IPS-18c (cell line): ENCODE data around the gene FMNL1.
"Not testable (repeated sequence)": the region's sequence is repeated elsewhere in the genome, so short reads cannot be mapped to it uniquely, and the experiment has no call there.

ENCODE experiments used
- H3K4me3 ChIP-seq: 2 replicates; pipeline ENCODE4 v1.7.0; 2013; ENCODE audit warnings: low read depth, mild to moderate bottlenecking, low read length, moderate library complexity; ENCODE audit not compliant: insufficient read depth
- H3K9me3 ChIP-seq: one replicate; pipeline ENCODE4 v1.6.1; 2013; ENCODE audit warnings: mild to moderate bottlenecking, low read length, moderate library complexity; ENCODE audit not compliant: control insufficient read depth, insufficient read depth

Gene FMNL1

DNA sequence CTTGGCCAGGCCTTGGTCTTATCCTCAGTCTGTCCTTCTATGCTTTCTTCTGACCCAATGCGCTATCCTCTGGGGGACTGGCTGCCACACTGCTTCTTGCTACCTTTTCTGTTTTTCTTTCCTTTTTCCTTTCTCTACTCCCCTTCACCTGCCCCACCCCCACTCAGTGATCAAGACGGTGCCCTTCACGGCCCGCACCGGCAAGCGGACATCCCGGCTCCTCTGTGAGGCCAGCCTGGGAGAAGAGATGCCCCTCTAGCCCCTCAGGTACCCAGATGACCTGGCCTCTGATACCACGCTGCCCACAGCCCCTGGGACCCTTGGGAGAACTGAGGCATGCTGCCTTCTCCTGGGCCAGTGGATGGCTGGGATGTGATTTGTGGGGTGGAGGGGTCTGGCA lies 24.7 kb downstream of the FMNL1 start:
- Histone ChIP-seq H3K4me3 (peak overlapping the region; percentile 88), H3K9me3 (peaks cover 2% of the 10 kb centered on the region)

DNA sequence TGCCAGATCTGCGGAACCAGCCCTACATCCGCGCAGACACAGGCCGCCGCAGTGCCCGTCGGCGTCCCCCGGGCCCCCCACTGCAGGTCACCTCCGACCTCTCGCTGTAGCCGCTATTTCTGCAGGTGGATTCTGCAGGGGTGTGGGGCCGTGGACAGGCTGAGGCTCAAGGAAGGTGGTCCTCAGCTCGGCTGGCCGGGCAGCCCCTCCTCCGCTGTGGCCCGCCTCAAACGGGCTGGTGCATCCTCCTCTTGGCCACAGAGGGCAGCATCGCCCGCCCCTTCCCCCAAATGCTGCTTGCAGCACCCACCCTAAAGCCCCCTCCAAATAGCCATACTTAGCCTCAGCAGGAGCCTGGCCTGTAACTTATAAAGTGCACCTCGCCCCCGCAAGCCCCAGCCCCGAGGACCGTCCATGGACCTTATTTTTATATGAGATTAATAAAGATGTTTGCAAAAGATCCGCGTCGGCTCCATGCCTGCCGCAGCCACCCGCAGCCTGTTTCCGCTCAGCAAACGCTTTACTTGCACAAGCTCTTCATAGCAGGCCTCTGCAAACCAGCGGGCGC lies 25.3 kb downstream of the FMNL1 start:
- peak overlapping the region; percentile 88 for H3K4me3 ChIP-seq
- peaks cover 2% of the 10 kb centered on the region for H3K9me3 ChIP-seq

DNA sequence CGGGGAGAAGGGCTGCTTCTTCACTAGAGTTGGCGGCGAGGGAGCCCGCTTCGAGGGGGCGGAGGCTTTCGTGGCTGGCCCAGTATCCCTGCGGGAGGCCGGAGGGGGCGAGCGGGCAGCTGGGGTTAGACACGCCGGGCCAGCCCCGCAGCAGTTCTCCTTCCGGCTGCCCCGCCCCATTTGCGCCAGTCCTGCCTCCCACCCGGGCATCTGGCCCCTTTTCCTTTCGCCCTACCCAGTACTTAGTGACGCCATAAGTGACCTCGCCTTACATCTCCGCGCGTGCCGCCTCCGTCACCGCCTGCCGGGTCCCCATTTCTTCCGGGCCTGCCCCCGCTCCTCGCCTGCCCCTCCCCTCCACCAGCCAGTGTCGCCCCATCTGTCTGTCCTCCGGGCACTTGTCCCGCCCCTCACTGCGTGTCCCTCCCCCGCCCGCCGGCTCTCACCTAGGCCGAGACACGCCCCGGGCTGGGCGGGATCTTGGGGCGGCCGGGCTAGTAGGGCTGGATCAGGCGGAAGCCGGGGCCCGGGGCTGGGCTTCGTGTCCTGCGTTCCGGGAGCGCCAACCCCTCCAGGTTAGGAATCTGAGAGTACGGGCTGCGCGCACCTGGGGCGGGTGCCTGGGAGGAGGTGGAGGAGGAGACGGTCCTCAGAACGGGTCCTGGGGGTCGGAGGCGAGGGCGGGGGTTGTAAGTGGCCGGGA lies 25.9 kb downstream of the FMNL1 start:
- H3K4me3 ChIP-seq: peak overlapping the region; percentile 88

GRCh38 chr17:45248132-45248957 lies 26.7 kb downstream of the FMNL1 start:
- H3K9me3 ChIP-seq: peaks cover 2% of the 10 kb centered on the region
- peak overlapping the region; percentile 88 for H3K4me3 ChIP-seq

More for the DNA sequence above, 25.9 kb downstream of the FMNL1 start:
- peaks cover 2% of the 10 kb centered on the region for H3K9me3 ChIP-seq

DNA sequence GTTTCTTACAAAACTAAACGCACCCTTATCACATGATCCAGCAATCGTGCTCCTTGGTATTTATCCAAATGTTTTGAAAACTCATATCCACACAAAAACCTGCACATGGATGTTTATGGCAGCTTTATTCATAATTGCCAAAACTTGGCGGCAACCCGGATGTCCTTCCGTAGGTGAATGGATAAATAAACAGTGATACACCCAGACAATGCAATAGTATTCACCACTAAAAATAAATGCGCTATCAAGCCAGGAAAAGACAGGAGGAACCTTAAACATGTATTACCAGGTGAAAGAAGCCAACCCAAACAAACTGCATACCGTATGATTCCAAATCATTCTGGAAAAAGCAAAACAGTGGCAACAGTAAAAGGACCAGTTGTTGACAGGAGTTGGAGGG lies 30.2 kb downstream of the FMNL1 start:
- Histone ChIP-seq H3K9me3 (no peaks in the 10 kb centered on the region), H3K4me3 (no peak overlapping the region)

GRCh38 chr17:45253237-45253636 lies 31.6 kb downstream of the FMNL1 start:
- not testable (repeated sequence) for H3K9me3 ChIP-seq, H3K4me3 ChIP-seq

- Histone ChIP-seq H3K9me3 (no peaks in the 10 kb centered on the region), H3K4me3 (no peak overlapping the region)
Observed at GRCh38 chr17:45253879-45254278, 32.2 kb downstream of the FMNL1 start.

- Histone ChIP-seq H3K9me3 (no peaks in the 10 kb centered on the region), H3K4me3 (no peak overlapping the region)
Observed at GRCh38 chr17:45255358-45255757, 33.7 kb downstream of the FMNL1 start.

GRCh38 chr17:45256114-45256966 lies 34.7 kb downstream of the FMNL1 start:
- Histone ChIP-seq H3K4me3 (no peak overlapping the region), H3K9me3 (no peaks in the 10 kb centered on the region)

GRCh38 chr17:45257115-45257514 lies 35.4 kb downstream of the FMNL1 start:
- H3K9me3 ChIP-seq: no peaks in the 10 kb centered on the region
- H3K4me3 ChIP-seq: no peak overlapping the region

GRCh38 chr17:45258981-45259380 lies 37.3 kb downstream of the FMNL1 start:
- Histone ChIP-seq H3K9me3 (no peaks in the 10 kb centered on the region), H3K4me3 (no peak overlapping the region)

- Histone ChIP-seq H3K9me3 (no peaks in the 10 kb centered on the region), H3K4me3 (no peak overlapping the region)
Observed at GRCh38 chr17:45260204-45260783, 38.6 kb downstream of the FMNL1 start.

- H3K4me3 ChIP-seq: peak within 1 kb of the TSS; percentile 58
- no peaks in the 10 kb centered on the region for H3K9me3 ChIP-seq
Observed at GRCh38 chr17:45261577-45262515, 40.2 kb downstream of the FMNL1 start, which contains the start of gene SPATA32. Gene SPATA32 (minus strand): TSS chr17:45262094. CDS start chr17:45262016, 78 bp downstream.

- Histone ChIP-seq H3K9me3 (no peaks in the 10 kb centered on the region), H3K4me3 (peak overlapping the region; percentile 58)
Observed at GRCh38 chr17:45262516-45263476, 41.1 kb downstream of the FMNL1 start.

- Histone ChIP-seq H3K9me3 (no peaks in the 10 kb centered on the region), H3K4me3 (no peak overlapping the region)
Observed at GRCh38 chr17:45263477-45263860, 41.8 kb downstream of the FMNL1 start.
